Panc1 (cell line): ENCODE results near the gene PDE4B.

Source experiments
- POLR2AphosphoS5 ChIP-seq: IDR thresholded peaks from 2 replicates; pipeline ENCODE4 v1.6.1; 2012; ENCODE audit warnings: mild to moderate bottlenecking, low read depth, low read length, moderate library complexity
- SIN3A ChIP-seq: IDR thresholded peaks from 2 replicates; pipeline ENCODE4 v1.6.1; 2012; ENCODE audit warnings: low read depth, mild to moderate bottlenecking, low read length, moderate library complexity, borderline replicate concordance; ENCODE audit not compliant: insufficient read depth
- TF ChIP-seq, protein P1 (sequence below): fragments of 450-650 bp; IDR thresholded peaks from 2 replicates; pipeline ENCODE4 v1.5.1; 2017; ENCODE audit warnings: mild to moderate bottlenecking

DNA sequence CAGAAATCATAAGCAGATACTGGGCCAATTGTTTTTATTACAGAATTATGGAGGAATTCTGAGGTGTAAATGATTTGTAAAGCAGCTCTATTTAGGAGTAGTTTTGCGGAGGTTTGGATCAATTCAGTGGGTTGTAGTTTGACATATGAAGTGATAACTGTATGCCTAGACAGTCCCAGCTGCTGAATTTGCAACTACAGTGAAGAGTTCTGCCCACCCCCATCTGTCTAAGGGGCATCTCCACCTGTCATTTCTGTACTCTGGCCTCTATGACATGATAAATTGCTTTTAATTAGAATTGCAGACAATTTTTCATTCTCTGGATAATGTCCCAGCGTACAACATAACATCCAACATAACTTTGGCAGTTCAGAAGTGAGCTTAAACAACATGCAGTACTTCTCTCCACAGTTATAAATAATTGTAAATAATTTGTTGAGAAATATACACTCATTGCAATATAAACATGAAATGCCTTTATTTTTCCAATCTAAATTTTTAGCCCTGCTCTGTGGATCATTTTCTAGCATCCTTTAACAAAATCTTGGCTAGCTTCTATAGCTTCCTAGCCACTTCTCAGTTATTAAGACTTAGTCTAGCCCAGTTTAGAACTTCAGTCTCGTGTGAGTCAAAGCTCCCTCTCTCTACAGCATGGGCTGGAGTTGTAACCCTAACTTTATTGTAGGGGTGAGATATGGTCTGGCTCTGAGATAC is 52.3 kb downstream of the PDE4B start:
- TF ChIP-seq, protein P1, sequence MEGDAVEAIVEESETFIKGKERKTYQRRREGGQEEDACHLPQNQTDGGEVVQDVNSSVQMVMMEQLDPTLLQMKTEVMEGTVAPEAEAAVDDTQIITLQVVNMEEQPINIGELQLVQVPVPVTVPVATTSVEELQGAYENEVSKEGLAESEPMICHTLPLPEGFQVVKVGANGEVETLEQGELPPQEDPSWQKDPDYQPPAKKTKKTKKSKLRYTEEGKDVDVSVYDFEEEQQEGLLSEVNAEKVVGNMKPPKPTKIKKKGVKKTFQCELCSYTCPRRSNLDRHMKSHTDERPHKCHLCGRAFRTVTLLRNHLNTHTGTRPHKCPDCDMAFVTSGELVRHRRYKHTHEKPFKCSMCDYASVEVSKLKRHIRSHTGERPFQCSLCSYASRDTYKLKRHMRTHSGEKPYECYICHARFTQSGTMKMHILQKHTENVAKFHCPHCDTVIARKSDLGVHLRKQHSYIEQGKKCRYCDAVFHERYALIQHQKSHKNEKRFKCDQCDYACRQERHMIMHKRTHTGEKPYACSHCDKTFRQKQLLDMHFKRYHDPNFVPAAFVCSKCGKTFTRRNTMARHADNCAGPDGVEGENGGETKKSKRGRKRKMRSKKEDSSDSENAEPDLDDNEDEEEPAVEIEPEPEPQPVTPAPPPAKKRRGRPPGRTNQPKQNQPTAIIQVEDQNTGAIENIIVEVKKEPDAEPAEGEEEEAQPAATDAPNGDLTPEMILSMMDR, result no peak
- TF ChIP-seq SIN3A, result no peak
- no peak for TF ChIP-seq POLR2AphosphoS5
